GM21447 (cell line): Measurements from ENCODE around the gene PICK1.

ENCODE experiments used
- ATAC-seq: cut with Tn5 transposase; IDR thresholded peaks from one replicate; pipeline ENCODE4 v1.9.1; 2021; ENCODE audit not compliant: unreplicated experiment

Gene PICK1

GRCh38 chr22:38049812-38050619 lies 7.2 kb upstream of the PICK1 start:
- no peak for ATAC-seq

DNA sequence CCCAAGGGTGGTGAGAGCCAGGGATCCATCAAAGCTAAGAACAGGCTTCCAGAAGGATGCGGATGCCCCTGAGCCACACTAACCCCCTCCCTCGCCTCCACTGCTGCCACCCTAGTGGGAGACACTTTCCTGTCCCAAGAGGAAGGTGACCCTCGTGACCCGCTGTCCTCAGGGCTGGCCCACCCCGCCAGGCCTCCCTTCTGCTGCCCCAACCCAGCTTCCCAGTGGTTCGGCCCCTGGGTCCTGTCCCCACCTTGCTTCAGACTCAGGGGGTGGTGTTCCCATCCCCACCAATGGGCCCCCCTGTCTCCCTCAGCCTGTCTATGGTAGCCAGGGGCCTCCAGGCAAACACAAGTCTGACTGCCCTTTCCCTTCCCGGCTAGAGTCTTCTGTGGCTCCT lies 6.5 kb upstream of the PICK1 start:
- ATAC-seq = no peak

GRCh38 chr22:38051261-38051660 lies 5.9 kb upstream of the PICK1 start:
- ATAC-seq = no peak

DNA sequence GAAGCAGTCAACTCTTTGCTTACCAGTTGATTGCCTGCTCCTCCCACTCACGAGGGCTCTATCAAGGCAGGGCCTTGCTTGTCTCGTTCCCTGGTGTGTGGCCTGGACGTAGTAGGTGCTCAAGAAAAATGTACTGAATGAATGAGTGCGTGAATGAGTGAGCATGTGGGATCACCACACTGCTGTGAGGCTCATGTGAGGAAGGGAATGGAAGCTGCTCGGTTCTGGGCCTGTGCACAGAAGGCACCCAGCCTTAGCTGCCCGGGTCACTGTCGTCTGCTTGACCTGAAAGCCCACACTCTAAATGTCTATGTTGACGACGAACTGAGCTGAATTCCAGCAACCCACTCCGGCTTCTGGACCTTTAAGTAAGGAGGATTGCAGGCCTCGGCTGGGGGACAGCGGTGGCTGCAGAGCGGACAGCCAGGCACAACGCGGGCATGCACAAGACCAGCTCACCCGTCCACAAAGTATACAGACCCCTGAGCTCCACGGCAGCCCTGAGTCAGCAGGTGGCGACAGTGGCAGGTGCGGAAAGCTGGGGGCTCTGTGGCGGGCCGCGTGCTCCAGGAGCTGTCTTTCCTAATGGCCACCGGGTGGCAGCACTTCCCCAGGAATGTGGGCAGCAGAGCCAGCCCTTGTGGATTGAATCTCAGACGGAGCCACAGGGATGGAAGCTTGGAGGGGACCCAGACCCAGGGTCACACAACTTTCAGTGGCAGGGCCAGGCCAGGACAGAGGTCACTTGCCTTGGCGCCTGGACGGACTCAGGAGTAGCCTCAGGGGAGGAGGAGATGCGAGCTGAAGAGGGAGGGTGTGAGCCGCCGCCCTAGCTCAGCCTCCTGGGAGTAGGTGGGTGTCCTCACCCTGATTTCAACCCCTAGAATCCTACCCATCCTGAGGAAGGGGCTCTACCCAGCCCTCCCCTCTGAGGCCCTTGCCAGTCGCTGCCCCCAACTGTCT lies 5.0 kb upstream of the PICK1 start:
- no peak for ATAC-seq

- ATAC-seq = no peak
Measured at GRCh38 chr22:38062791-38063190, 5.6 kb downstream of the PICK1 start.

DNA sequence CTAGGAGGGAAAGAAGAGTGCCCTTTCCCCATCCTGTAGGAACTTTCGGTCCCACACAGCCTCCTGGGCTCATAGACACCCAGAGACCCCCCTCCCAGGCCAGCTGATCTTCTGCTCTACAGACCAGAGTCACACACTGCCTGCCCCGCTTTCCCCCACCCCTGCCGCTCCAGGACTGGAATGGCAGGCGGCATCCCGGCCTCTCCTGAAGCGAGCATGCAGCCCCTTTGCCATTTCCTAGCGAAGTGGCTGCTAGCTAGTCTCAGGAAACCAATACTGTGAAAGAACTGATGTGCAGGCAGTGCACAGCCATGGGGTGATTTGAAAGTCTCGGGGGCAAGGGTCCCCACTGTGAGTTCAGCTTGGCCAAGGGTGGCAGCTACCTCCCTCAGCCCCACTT lies 8.3 kb downstream of the PICK1 start:
- ATAC-seq = no peak

DNA sequence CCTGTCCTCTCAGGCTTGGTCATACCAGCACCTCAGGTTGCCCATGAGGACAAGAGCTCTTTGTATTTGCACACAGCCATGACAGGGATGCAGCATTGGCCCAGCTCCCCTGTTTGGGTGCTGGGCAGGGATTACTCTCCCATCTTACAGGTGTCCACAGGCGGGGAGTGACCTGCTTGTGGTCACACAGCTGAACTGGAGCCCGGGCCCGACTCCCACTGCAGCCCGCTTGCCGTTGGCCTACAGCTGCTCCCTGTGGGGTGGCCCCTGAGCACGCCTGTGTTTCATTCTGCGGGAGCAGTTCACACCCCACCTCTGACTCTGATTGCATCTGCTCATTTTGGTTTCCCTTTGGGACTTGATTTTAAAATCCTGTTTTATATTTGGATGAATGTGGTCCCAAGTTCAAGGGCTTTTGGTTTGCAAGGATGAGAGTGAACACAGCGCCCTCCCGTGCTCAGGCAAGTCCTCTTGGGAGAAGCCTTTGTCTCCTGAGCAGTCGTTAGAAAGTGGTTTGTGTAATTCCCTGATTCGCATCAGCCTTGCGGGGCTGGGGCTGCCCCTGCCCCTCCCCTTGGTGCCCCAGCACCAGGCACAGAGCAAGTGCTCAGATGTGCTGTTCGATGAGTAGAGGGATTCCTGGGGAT lies 9.3 kb downstream of the PICK1 start:
- no peak for ATAC-seq

- no peak for ATAC-seq
Measured at GRCh38 chr22:38067028-38067415, 9.8 kb downstream of the PICK1 start.

DNA sequence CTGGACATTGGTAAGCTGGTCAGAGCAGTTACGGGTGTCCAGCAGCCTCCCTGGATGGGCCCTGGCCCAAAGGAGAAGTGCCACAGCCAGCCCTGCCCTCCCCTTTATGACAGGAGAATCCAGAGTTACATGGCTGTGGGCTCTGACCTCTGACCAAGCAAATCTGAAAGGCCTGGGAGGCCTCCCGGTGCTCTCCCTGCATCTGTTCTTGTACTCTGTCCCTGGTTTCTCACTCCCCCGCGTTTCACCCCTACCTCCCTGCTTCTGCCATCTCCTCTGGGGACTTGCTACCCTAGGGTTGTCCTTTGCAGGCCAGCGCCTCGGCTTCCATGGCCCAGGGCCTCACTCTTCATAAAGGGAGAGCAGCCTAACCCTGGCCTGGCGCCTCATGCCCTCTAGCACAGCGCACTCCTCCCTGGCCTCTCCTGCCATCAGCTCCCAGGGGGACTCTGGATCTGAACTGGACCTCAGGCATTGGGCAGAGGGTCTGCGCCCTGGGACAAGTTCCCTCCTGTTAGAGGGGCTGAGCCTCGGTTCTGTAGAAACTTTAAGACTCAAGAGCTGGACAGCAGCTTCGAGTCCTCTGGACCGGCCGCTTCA lies 10.7 kb downstream of the PICK1 start:
- ATAC-seq = no peak

- ATAC-seq = no peak
Measured at GRCh38 chr22:38068641-38069371, 11.6 kb downstream of the PICK1 start.

GRCh38 chr22:38069372-38070249 lies 12.4 kb downstream of the PICK1 start:
- no peak for ATAC-seq

DNA sequence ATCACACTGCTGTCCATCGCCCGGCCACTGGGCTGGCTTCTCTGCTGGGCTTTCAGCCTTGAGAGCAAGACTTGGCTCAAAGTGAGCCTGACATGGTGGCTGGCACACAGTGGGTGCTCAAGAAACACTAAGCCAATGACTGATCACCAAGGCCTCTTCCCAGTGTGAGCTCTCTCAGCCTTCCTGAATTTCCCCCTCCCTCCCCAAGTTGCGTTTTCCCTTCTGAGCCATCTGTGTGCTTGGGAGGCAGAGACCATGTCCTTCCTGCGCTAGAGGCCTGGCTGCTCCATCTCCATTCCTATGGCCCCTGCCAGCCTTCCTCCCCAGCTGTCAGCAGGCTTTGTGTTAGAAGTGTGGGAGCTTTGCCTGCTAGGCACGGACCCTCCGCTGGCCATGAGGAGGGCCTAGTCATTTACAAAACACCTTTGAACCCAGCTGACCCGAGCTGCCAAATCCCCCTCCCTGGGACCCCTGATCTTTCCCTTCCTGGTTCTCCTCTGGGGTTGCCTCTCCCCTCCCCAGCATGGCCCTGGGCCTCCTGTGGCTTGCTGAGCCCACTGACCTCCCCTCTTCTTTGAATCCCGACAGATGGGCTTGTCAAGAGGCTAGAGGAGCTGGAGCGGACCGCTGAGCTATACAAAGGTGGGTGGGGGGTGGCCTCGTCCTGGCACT lies 13.2 kb downstream of the PICK1 start:
- no peak for ATAC-seq

- no peak for ATAC-seq
Measured at GRCh38 chr22:38071421-38072321, 14.5 kb downstream of the PICK1 start.

GRCh38 chr22:38072322-38073149 lies 15.3 kb downstream of the PICK1 start:
- no peak for ATAC-seq

- no peak for ATAC-seq
Measured at GRCh38 chr22:38073150-38074130, 16.2 kb downstream of the PICK1 start.
